Peyer's patch (tissue), 4 donors: ENCODE results near the gene WDR5. TPM values are rescaled to one million over a fixed set of nuclear protein-coding genes. Genes with fewer than 3 reads are reported as not detected.

Source experiments
- DNase-seq, 3 donors: peaks; one replicate each; pipeline ENCODE4 v3.0.0-alpha.2; 2017 to 2019
- H3K27ac ChIP-seq, 4 donors: fragments of 200-600 bp; sonication (generic); one replicate each; pipeline ENCODE4 v1.5.1; 2016 to 2019
- H3K27me3 ChIP-seq, 2 donors: fragments of 200-600 bp; sonication (generic); one replicate each; pipeline ENCODE4 v1.5.1; 2019
- H3K36me3 ChIP-seq, 3 donors: fragments of 200-600 bp; sonication (generic); one replicate each; pipeline ENCODE4 v1.5.1; 2016 to 2019
- H3K4me1 ChIP-seq, 4 donors: fragments of 200-600 bp; sonication (generic); one replicate each; pipeline ENCODE4 v1.5.1; 2016 to 2019
- H3K4me3 ChIP-seq, 4 donors: fragments of 200-600 bp; sonication (generic); 1 replicate in 3 of 4; 2 replicates in 1 of 4; pipeline ENCODE4 v1.5.1; 2016 to 2019; ENCODE audit warnings: mild to moderate bottlenecking in 1 of 4
- H3K9me3 ChIP-seq, 4 donors: fragments of 200-600 bp; sonication (generic); one replicate each; pipeline ENCODE4 v1.5.1; 2016 to 2019; ENCODE audit warnings: mild to moderate bottlenecking in 1 of 4
- CTCF ChIP-seq, 6 experiments: fragments of 450-650 bp in 4 of 6; fragments of 200-600 bp in 2 of 6; sonication (generic) in 1 of 6; IDR thresholded peaks; one replicate each; pipeline ENCODE4 v1.5.1; 2017 to 2019; ENCODE audit warnings: antibody characterized with exemption in 6 of 6, mild to moderate bottlenecking in 3 of 6, moderate library complexity in 1 of 6
- POLR2A ChIP-seq, 2 donors: fragments of 450-650 bp; IDR thresholded peaks; one replicate each; pipeline ENCODE4 v1.5.1; 2017; ENCODE audit warnings: antibody characterized with exemption in 2 of 2, mild to moderate bottlenecking in 2 of 2, moderate library complexity in 2 of 2
- total RNA-seq, 4 donors: library from RNA; depleted of rRNA; stranded (reverse); fragments of >200 nt; gene quantifications; one replicate each; pipeline ENCODE4 v1.1.0, GENCODE V29; 2016

The WDR5 gene
- total RNA-seq, 4 donors from 2014 or later: 21.4 to 34.7 (median 24.2) TPM

GRCh38 chr9:134156564-134157377 lies 20.9 kb downstream of the WDR5 start:
- DNase-seq: no peak
- Histone ChIP-seq H3K4me1 (peaks cover 0 to 2% (median 0%) of the 10 kb centered on the region in 4 donors), H3K4me3 (no peak overlapping the region), H3K27ac (no peak overlapping the region), H3K36me3 (peaks cover 0 to 73% (median 0%) of the 10 kb centered on the region in 3 donors), H3K27me3 (no peaks in the 10 kb centered on the region), H3K9me3 (no peaks in the 10 kb centered on the region)
- no peak for TF ChIP-seq CTCF (IDR thresholded peaks at IDR 0.05)
- TF ChIP-seq POLR2A (IDR thresholded peaks at IDR 0.05): no peak

GRCh38 chr9:134157378-134157885 lies 21.6 kb downstream of the WDR5 start:
- no peak for DNase-seq
- Histone ChIP-seq H3K27ac (no peak overlapping the region), H3K36me3 (peaks cover 0 to 67% (median 0%) of the 10 kb centered on the region in 3 donors), H3K27me3 (no peaks in the 10 kb centered on the region), H3K4me3 (no peak overlapping the region), H3K4me1 (peaks cover 0 to 9% (median 0%) of the 10 kb centered on the region in 4 donors), H3K9me3 (no peaks in the 10 kb centered on the region)
- TF ChIP-seq CTCF (IDR thresholded peaks at IDR 0.05) (no peak), POLR2A (IDR thresholded peaks at IDR 0.05) (no peak)

- Histone ChIP-seq H3K4me1 (peaks cover 0 to 15% (median 5%) of the 10 kb centered on the region in 4 donors), H3K27ac (no peak overlapping the region), H3K9me3 (no peaks in the 10 kb centered on the region), H3K36me3 (peaks cover 0 to 60% (median 0%) of the 10 kb centered on the region in 3 donors), H3K4me3 (no peak overlapping the region), H3K27me3 (no peaks in the 10 kb centered on the region)
- no peak for DNase-seq
- no peak for TF ChIP-seq CTCF (IDR thresholded peaks at IDR 0.05)
- TF ChIP-seq POLR2A (IDR thresholded peaks at IDR 0.05): no peak
Measured at GRCh38 chr9:134158242-134158641, 22.4 kb downstream of the WDR5 start.

GRCh38 chr9:134158753-134159392 lies 23.0 kb downstream of the WDR5 start:
- no peak overlapping the region for H3K4me3 ChIP-seq
- peaks cover 0 to 54% (median 0%) of the 10 kb centered on the region in 3 donors for H3K36me3 ChIP-seq
- no peaks in the 10 kb centered on the region for H3K27me3 ChIP-seq
- H3K4me1 ChIP-seq: peaks cover 0 to 18% (median 6%) of the 10 kb centered on the region in 4 donors
- no peak overlapping the region for H3K27ac ChIP-seq
- no peak for TF ChIP-seq POLR2A (IDR thresholded peaks at IDR 0.05)
- TF ChIP-seq CTCF (IDR thresholded peaks at IDR 0.05): no peak
- no peak for DNase-seq
- H3K9me3 ChIP-seq: no peaks in the 10 kb centered on the region

- Histone ChIP-seq H3K9me3 (no peaks in the 10 kb centered on the region), H3K4me3 (no peak overlapping the region), H3K27ac (no peak overlapping the region), H3K4me1 (peaks cover 0 to 18% (median 6%) of the 10 kb centered on the region in 4 donors), H3K36me3 (peaks cover 0 to 45% (median 0%) of the 10 kb centered on the region in 3 donors), H3K27me3 (no peaks in the 10 kb centered on the region)
- TF ChIP-seq POLR2A (IDR thresholded peaks at IDR 0.05) (no peak), CTCF (IDR thresholded peaks at IDR 0.05) (no peak)
- DNase-seq: no peak
Measured at GRCh38 chr9:134159566-134160245, 23.8 kb downstream of the WDR5 start.
